ENCODE measurements around the gene TFB2M. TPM values are rescaled to one million over a fixed set of nuclear protein-coding genes. Genes with fewer than 3 reads are reported as not detected.
"Not testable (repeated sequence)": the region's sequence is repeated elsewhere in the genome, so short reads cannot be mapped to it uniquely, and the experiment has no call there.

Gene TFB2M
- 12.3 and 16.8 TPM in 2 replicates for total RNA-seq

DNA sequence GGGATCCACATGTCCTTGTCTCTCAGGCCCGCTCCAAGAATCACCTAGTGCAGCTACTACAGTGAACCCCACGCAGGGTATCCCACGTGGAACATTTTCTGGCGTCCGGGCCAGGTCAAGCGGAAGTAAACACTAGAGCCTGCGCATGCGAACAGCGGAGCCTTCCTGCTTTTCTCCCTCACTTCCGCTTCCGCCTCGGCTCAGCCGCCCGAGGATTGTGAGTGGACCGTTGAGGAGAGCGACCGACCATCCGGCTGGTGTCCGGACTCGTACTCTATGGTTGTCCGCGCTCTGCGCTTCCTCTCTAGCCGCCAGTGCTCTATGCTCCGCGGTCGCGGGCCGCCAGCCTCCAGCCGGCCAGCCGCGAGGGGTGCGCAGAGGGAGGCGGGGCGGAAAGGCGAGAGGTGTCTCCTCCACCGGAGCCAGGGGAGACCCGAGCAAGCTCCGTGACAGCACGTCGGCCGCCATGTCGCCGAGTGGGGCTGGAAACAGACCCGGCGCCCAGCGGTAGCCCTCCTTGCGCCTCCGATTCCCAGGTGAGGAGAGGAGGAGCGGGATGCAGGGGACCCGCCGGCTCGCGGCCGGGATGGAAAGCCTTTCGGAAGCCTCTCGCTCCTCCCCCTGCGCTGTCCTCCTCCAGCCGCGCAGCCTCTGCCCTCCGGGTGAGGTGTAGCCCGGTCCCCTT, at the start of gene TFB2M, which contains the start of gene CNST:
Gene TFB2M (minus strand): TSS at position 134 of the 685 bp plus-strand sequence. CDS start 123 bp downstream, at position 11.
Gene CNST (plus strand): TSS at position 329 of the 685 bp plus-strand sequence. CDS start 25,107 bp downstream, outside the sequence.
- TF ChIP-seq, protein P1, sequence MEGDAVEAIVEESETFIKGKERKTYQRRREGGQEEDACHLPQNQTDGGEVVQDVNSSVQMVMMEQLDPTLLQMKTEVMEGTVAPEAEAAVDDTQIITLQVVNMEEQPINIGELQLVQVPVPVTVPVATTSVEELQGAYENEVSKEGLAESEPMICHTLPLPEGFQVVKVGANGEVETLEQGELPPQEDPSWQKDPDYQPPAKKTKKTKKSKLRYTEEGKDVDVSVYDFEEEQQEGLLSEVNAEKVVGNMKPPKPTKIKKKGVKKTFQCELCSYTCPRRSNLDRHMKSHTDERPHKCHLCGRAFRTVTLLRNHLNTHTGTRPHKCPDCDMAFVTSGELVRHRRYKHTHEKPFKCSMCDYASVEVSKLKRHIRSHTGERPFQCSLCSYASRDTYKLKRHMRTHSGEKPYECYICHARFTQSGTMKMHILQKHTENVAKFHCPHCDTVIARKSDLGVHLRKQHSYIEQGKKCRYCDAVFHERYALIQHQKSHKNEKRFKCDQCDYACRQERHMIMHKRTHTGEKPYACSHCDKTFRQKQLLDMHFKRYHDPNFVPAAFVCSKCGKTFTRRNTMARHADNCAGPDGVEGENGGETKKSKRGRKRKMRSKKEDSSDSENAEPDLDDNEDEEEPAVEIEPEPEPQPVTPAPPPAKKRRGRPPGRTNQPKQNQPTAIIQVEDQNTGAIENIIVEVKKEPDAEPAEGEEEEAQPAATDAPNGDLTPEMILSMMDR (IDR thresholded peaks at IDR 0.05; ENCODE audit: insufficient read depth, low read length, severe bottlenecking) = no peak
- Histone ChIP-seq H3K4me3 (ENCODE audit: low read depth, low read length) (peak within 1 kb of the TSS; percentile 86), H3K36me3 (ENCODE audit: control insufficient read depth, insufficient read depth, low read length) (peaks cover 5% of the 10 kb centered on the region), H3K27me3 (ENCODE audit: control insufficient read depth, insufficient read depth, low read length) (no peaks in the 10 kb centered on the region)
- FAIRE-seq (no peak), DNase-seq (ENCODE audit: low read depth) (peak; percentile 95)

GRCh38 chr1:246613096-246613758, 47.2 kb upstream of the TFB2M start:
- DNase-seq (ENCODE audit: low read depth) (peak; percentile 38), FAIRE-seq (no peak)
- TF ChIP-seq, protein P1 (IDR thresholded peaks at IDR 0.05; ENCODE audit: insufficient read depth, low read length, severe bottlenecking) = no peak
- H3K36me3 ChIP-seq (ENCODE audit: control insufficient read depth, insufficient read depth, low read length) = no peaks in the 10 kb centered on the region
- H3K4me3 ChIP-seq (ENCODE audit: low read depth, low read length) = no peak overlapping the region
- H3K27me3 ChIP-seq (ENCODE audit: control insufficient read depth, insufficient read depth, low read length) = no peaks in the 10 kb centered on the region

GRCh38 chr1:246609632-246610031, 43.6 kb upstream of the TFB2M start:
- no peaks in the 10 kb centered on the region for H3K27me3 ChIP-seq (ENCODE audit: control insufficient read depth, insufficient read depth, low read length)
- FAIRE-seq (no peak), DNase-seq (ENCODE audit: low read depth) (no peak)
- TF ChIP-seq, protein P1 (IDR thresholded peaks at IDR 0.05; ENCODE audit: insufficient read depth, low read length, severe bottlenecking) = no peak
- no peak overlapping the region for H3K4me3 ChIP-seq (ENCODE audit: low read depth, low read length)
- H3K36me3 ChIP-seq (ENCODE audit: control insufficient read depth, insufficient read depth, low read length) = no peaks in the 10 kb centered on the region

DNA sequence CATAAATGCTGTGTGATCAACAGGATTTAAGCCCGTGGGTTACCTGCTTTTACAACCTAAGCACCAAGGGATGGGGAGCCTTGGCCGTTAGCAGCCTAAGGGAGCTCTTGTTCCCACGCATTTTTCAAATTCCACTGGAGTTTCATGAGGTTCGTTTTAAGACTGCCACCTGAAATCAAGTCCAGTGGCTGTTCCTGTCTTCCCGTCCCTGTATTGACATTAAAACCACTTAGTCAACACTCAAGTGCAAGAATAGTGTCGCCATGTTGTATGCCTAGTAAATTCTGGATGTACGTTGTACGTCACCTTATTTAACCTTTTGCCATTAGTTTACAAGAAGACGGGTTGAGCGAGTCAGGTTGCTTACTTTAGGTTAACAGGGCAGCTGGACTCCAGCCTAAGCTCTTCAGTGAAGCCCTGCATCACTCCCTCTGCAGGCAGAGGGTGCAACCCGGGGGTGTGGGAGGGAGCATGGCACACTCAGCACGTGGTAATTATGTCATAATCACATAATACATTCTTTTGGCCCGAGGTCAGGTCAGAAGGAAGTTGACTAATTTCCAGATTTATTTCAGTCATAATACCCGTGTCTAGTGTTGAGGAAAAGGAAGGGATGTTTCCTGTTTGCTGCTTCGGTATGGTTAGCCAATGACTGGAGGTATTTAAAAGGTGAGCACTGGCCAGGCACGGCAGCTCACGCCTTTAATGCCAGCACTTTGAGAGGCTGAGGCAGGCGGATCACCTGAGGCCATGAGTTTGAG, 42.7 kb upstream of the TFB2M start:
- TF ChIP-seq, protein P1 (IDR thresholded peaks at IDR 0.05; ENCODE audit: insufficient read depth, low read length, severe bottlenecking) = peak; percentile 22
- Histone ChIP-seq H3K27me3 (ENCODE audit: control insufficient read depth, insufficient read depth, low read length) (no peaks in the 10 kb centered on the region), H3K36me3 (ENCODE audit: control insufficient read depth, insufficient read depth, low read length) (no peaks in the 10 kb centered on the region), H3K4me3 (ENCODE audit: low read depth, low read length) (no peak overlapping the region)
- FAIRE-seq (no peak), DNase-seq (ENCODE audit: low read depth) (peak; percentile 96)

DNA sequence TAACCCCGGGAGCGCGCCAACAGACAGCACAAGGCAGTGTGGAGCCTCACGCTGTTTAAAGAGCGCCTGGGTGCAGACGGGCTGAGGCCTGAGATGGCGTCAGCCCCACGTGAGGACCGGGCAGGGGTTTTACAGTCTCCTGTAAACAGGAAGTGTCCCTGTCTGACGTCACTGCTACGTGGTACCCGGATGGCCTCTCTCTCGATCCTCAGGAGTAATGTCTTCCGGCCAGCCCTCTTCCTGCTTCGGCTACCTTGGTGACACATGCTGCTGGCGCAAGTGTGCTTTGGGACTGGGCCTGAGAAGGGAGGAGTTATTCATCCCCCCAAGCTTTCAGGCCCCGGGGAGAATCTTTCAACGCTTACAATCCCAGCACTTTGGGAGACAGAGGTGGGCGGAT, 41.4 kb upstream of the TFB2M start:
- no peaks in the 10 kb centered on the region for H3K36me3 ChIP-seq (ENCODE audit: control insufficient read depth, insufficient read depth, low read length)
- TF ChIP-seq, protein P1 (IDR thresholded peaks at IDR 0.05; ENCODE audit: insufficient read depth, low read length, severe bottlenecking) = no peak

GRCh38 chr1:246605231-246605630, 39.2 kb upstream of the TFB2M start:
- H3K36me3 ChIP-seq (ENCODE audit: control insufficient read depth, insufficient read depth, low read length); H3K4me3 ChIP-seq (ENCODE audit: low read depth, low read length); FAIRE-seq; H3K27me3 ChIP-seq (ENCODE audit: control insufficient read depth, insufficient read depth, low read length); DNase-seq (ENCODE audit: low read depth): not testable (repeated sequence)

More for the DNA sequence above, 41.4 kb upstream of the TFB2M start:
- Histone ChIP-seq H3K27me3 (ENCODE audit: control insufficient read depth, insufficient read depth, low read length) (no peaks in the 10 kb centered on the region), H3K4me3 (ENCODE audit: low read depth, low read length) (no peak overlapping the region)
- no peak for FAIRE-seq
- DNase-seq (ENCODE audit: low read depth) = no peak

Data from bronchial epithelial cell (primary cell).